Measurements from ENCODE around the gene CDC42BPA.
A peak's percentile ranks its signal among the peaks of the same experiment; 100 is the strongest.

The CDC42BPA gene

DNA sequence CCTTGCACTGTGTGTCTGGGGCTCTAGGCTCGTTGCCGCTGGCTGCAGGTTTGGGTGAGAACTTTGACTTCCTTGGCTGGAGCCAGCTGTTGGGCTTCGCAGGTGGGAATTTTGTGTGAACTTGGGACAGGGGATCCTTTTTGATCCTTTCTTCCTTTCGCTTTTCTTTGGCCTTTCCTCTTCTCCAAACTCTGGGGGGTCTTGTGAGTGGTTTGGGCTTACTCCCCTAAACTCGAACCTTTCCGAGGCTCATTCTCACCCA lies 377.6 kb downstream of the CDC42BPA start:
- Histone ChIP-seq H3K9me3 (ENCODE audit: control insufficient read depth, insufficient read depth, low read length) (no peaks in the 10 kb centered on the region), H3K9ac (ENCODE audit: low read depth, low read length) (peak overlapping the region; percentile 57; the same call in 1 of the 2 replicates), H3K36me3 (ENCODE audit: control insufficient read depth, insufficient read depth, low read length) (no peaks in the 10 kb centered on the region), H3K4me1 (ENCODE audit: control insufficient read depth, insufficient read depth, low read length) (peaks cover 23% of the 10 kb centered on the region), H3K27me3 (ENCODE audit: control insufficient read depth, insufficient read depth, low read length) (peaks cover 6% of the 10 kb centered on the region; the same call in 1 of the 2 replicates), H3K4me3 (ENCODE audit: low read depth, low read length) (peak overlapping the region; percentile 71), H3K27ac (ENCODE audit: low read depth, low read length) (no peak overlapping the region)

DNA sequence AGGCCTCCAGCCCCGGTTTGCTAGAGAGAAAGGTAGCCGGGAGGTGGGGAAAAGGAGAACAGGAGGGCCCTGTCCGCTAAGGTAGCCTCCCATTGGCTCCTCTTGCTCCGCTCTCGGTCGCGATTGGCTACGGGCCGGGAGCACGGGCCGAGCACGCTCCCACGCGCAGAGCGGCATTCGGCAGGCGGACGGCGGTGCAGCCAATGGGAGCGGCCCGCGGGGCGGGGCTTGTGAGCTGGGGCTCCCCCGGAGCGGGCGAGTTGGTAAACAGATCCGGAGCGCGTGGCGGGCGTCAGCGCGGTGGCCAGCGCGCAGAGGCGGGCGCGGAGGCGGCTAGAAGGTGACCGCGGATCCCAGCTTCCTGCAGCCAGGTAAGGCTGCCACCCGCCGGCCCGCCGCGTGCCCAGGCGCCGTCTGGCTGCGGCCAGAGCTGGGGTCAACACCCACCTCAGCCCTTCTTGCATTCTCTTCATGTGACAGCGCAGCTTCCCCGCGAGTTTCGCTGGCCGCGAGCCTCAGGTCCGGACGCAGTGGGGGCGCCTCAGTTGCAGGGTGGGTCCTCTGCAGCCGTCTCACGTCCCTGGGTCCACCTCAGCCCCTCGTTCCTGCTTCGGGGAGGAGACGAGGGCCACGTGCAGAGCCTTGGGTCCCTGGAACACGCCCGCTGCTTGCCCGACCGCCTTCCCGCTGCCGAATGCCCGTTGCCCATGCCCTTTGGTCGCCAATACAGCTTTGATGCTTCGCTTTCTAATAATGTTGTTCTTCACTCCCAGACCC lies 378.1 kb downstream of the CDC42BPA start, which contains the start of gene COQ8A:
COQ8A (plus strand) TSS at position 266 of the 777 bp plus-strand sequence. CDS start 21,092 bp downstream, outside the sequence.
- H3K27ac ChIP-seq (ENCODE audit: low read depth, low read length) = peak within 1 kb of the TSS; percentile 97
- H3K4me1 ChIP-seq (ENCODE audit: control insufficient read depth, insufficient read depth, low read length) = peaks cover 19% of the 10 kb centered on the region
- H3K36me3 ChIP-seq (ENCODE audit: control insufficient read depth, insufficient read depth, low read length) = no peaks in the 10 kb centered on the region
- H3K4me3 ChIP-seq (ENCODE audit: low read depth, low read length) = peak within 1 kb of the TSS; percentile 71
- H3K9me3 ChIP-seq (ENCODE audit: control insufficient read depth, insufficient read depth, low read length) = no peaks in the 10 kb centered on the region
- H3K27me3 ChIP-seq (ENCODE audit: control insufficient read depth, insufficient read depth, low read length) = peaks cover 6% of the 10 kb centered on the region; the same call in 1 of the 2 replicates
- H3K9ac ChIP-seq (ENCODE audit: low read depth, low read length) = peak within 1 kb of the TSS; percentile 84

All from HUES48 (cell line).